A549 (cell line): ENCODE measurements around the gene DHX36. TPM values are rescaled to one million over a fixed set of nuclear protein-coding genes. Genes with fewer than 3 reads are reported as not detected.

ENCODE experiments used
- ATAC-seq, 2 experiments: fragments of 200-7000 bp in 1 of 2; fragments of >200 bp in 1 of 2; cut with Nextera tagmentation in 1 of 2; cut with Tn5 transposase in 1 of 2; 3 replicates each; pipeline versions ENCODE4 v1.8.0 to v1.9.1; 2018 to 2020; ENCODE audit warnings: mild to moderate bottlenecking in 1 of 2, moderate library complexity in 1 of 2
- CTCF ChIA-PET: fragments of 300-600 bp; sonication (Branson Sonifier 250); formaldehyde crosslinking; extraction: SDS; loops from one replicate; lab custom pipeline; 2021; ENCODE audit warnings: antibody characterized with exemption, inconsistent platforms; lab: Yijun Ruan, JAX
- POLR2A ChIA-PET: fragments of 350-600 bp; formaldehyde crosslinking; extraction: SDS; loops from one replicate; lab custom pipeline; 2021; ENCODE audit warnings: antibody characterized with exemption, inconsistent platforms; lab: Yijun Ruan, JAX
- DNase-seq, 2 experiments: peaks; one replicate each; pipeline versions ENCODE4 v3.0.0 to v3.0.0-alpha.2; 2011 to 2016; ENCODE audit warnings: low read depth in 1 of 2, low spot score in 1 of 2
- FAIRE-seq: peaks from 2 replicates; lab custom pipeline; 2011; peaks lifted over from hg19 to GRCh38; lab: Jason Lieb, UNC
- H3K27ac ChIP-seq, 2 experiments: fragments of >200 bp; sonication (Bioruptor Twin); formaldehyde crosslinking; 3 replicates each; pipeline ENCODE4 v1.5.1; 2016 to 2017
- H3K4me1 ChIP-seq: fragments of >200 bp; sonication (Bioruptor Twin); formaldehyde crosslinking; 3 replicates; pipeline ENCODE4 v1.6.1; 2016
- H3K4me2 ChIP-seq: fragments of >200 bp; sonication (Bioruptor Twin); formaldehyde crosslinking; 3 replicates; pipeline ENCODE4 v1.6.1; 2016
- H3K4me3 ChIP-seq: fragments of >200 bp; sonication (Bioruptor Twin); formaldehyde crosslinking; 3 replicates; pipeline ENCODE4 v1.5.1; 2016
- H3K9me3 ChIP-seq: fragments of >200 bp; sonication (Bioruptor Twin); formaldehyde crosslinking; 3 replicates; pipeline ENCODE4 v1.6.1; 2016
- CBX2 ChIP-seq: fragments of 200-600 bp; sonication (generic); IDR thresholded peaks from 2 replicates; pipeline ENCODE4 v1.6.1; 2016; ENCODE audit warnings: low read depth, mild to moderate bottlenecking, borderline replicate concordance
- CBX8 ChIP-seq: fragments of 200-600 bp; sonication (generic); IDR thresholded peaks from 2 replicates; pipeline ENCODE4 v1.6.1; 2016
- CEBPB ChIP-seq, 2 experiments: fragments of >200 bp in 1 of 2; sonication (Bioruptor Twin) in 1 of 2; formaldehyde crosslinking in 1 of 2; IDR thresholded peaks; 2 replicates each; pipeline ENCODE4 v1.6.1; 2012 to 2016
- CHD2 ChIP-seq: fragments of 150-350 bp; IDR thresholded peaks from 2 replicates; pipeline ENCODE4 v1.6.1; 2014; ENCODE audit warnings: low read length; ENCODE audit not compliant: partially characterized antibody
- CHD4 ChIP-seq: fragments of 200-600 bp; sonication (generic); IDR thresholded peaks from 2 replicates; pipeline ENCODE4 v1.6.1; 2016; ENCODE audit warnings: antibody characterized with exemption, mild to moderate bottlenecking, borderline replicate concordance
- FOSL2 ChIP-seq, 2 experiments: fragments of 450-650 bp in 1 of 2; fragments of >200 bp in 1 of 2; sonication (Bioruptor Twin) in 1 of 2; formaldehyde crosslinking; IDR thresholded peaks; 2 replicates each; pipeline versions ENCODE4 v1.5.0 to v1.6.1; 2016 to 2020; ENCODE audit warnings: mild to moderate bottlenecking in 1 of 2, moderate library complexity in 1 of 2
- HDAC2 ChIP-seq: fragments of 200-600 bp; sonication (generic); IDR thresholded peaks from 2 replicates; pipeline ENCODE4 v1.6.1; 2016
- HOXB13 ChIP-seq: fragments of 250-450 bp; sonication (Bioruptor Pico); IDR thresholded peaks from 2 replicates; pipeline ENCODE4 v1.5.0; 2020; ENCODE audit warnings: low read depth, mild to moderate bottlenecking, moderate library complexity
- KDM5A ChIP-seq: fragments of 200-600 bp; sonication (generic); IDR thresholded peaks from 2 replicates; pipeline ENCODE4 v1.6.1; 2016; ENCODE audit warnings: antibody characterized with exemption, mild to moderate bottlenecking
- MAZ ChIP-seq: fragments of 150-350 bp; IDR thresholded peaks from 2 replicates; pipeline ENCODE4 v1.6.1; 2014; ENCODE audit warnings: antibody characterized with exemption, low read depth, low read length, borderline replicate concordance
- MYC ChIP-seq: IDR thresholded peaks from 2 replicates; pipeline ENCODE4 v1.6.1; 2012; ENCODE audit warnings: mild to moderate bottlenecking, inconsistent platforms, low read length, improper control_type of control experiment, borderline replicate concordance
- NFE2L2 ChIP-seq: fragments of 150-350 bp; conservative IDR thresholded peaks from 2 replicates; pipeline ENCODE4 v1.6.1; 2014; ENCODE audit warnings: low read length
- NPAS2 ChIP-seq: fragments of 250-450 bp; sonication (Bioruptor Pico); IDR thresholded peaks from 2 replicates; pipeline ENCODE4 v1.8.0; 2022; ENCODE audit warnings: mild to moderate bottlenecking, moderate library complexity, borderline replicate concordance
- POLR2A ChIP-seq: IDR thresholded peaks from 2 replicates; pipeline ENCODE4 v1.6.1; 2012; ENCODE audit warnings: mild to moderate bottlenecking, low read length
- RARB ChIP-seq: fragments of 250-450 bp; sonication (Bioruptor Pico); IDR thresholded peaks from 2 replicates; pipeline ENCODE4 v1.8.0; 2021; ENCODE audit warnings: mild to moderate bottlenecking, moderate library complexity
- SMC3 ChIP-seq: fragments of >200 bp; sonication (Bioruptor Twin); formaldehyde crosslinking; IDR thresholded peaks from 3 replicates; pipeline ENCODE4 v1.6.1; 2018; ENCODE audit warnings: inconsistent platforms
- ZC3H11A ChIP-seq: fragments of 450-650 bp; IDR thresholded peaks from 2 replicates; pipeline ENCODE4 v1.6.1; 2014; ENCODE audit warnings: antibody characterized with exemption, mild to moderate bottlenecking
- ZFP36 ChIP-seq: fragments of 450-650 bp; IDR thresholded peaks from 2 replicates; pipeline ENCODE4 v1.6.1; 2014; ENCODE audit warnings: borderline replicate concordance; ENCODE audit not compliant: partially characterized antibody
- ZNF302 ChIP-seq: fragments of 250-450 bp; sonication (Bioruptor Pico); IDR thresholded peaks from 2 replicates; pipeline ENCODE4 v1.9.0; 2021; ENCODE audit warnings: inconsistent platforms, mild to moderate bottlenecking, moderate library complexity
- WGBS: methylation state at CpG from one replicate; pipeline ENCODE4 v1.1.6; 2017; ENCODE audit errors: missing lambda C conversion rate; 5-methylcytosine and 5-hydroxymethylcytosine counted together
- polyA plus RNA-seq, 4 experiments: library from polyadenylated mRNA; depleted of rRNA in 3 of 4; stranded (reverse); fragments of >200 nt; fragmentation: RNase III in 1 of 4; extraction: RNeasy Plus Mini Kit Qiagen cat#74134 plus additional on column Dnase treatment in 1 of 4; gene quantifications; 2 replicates in 3 of 4; 3 replicates in 1 of 4; pipeline ENCODE4 v1.2.3, GENCODE V29; 2011 to 2017
- TF ChIP-seq, protein P1 (sequence below): fragments of 250-450 bp; sonication (Bioruptor Pico); IDR thresholded peaks from 2 replicates; pipeline ENCODE4 v1.5.0; 2020; ENCODE audit warnings: low read depth, mild to moderate bottlenecking, moderate library complexity
- TF ChIP-seq, protein P2 (sequence below): IDR thresholded peaks from 2 replicates; pipeline ENCODE4 v1.6.1; 2012
- TF ChIP-seq, protein P3 (sequence below): fragments of 150-350 bp; IDR thresholded peaks from 2 replicates; pipeline ENCODE4 v1.6.1; 2014; ENCODE audit warnings: low read depth, mild to moderate bottlenecking, low read length
- TF ChIP-seq, protein P4 (sequence below): fragments of 450-650 bp; IDR thresholded peaks from 2 replicates; pipeline ENCODE4 v1.6.1; 2014; ENCODE audit warnings: antibody characterized with exemption

DHX36 gene
- polyA plus RNA-seq, 2 of the 4 experiments (the other 2 are of a cell fraction): 59.4 to 90.1 TPM

DNA sequence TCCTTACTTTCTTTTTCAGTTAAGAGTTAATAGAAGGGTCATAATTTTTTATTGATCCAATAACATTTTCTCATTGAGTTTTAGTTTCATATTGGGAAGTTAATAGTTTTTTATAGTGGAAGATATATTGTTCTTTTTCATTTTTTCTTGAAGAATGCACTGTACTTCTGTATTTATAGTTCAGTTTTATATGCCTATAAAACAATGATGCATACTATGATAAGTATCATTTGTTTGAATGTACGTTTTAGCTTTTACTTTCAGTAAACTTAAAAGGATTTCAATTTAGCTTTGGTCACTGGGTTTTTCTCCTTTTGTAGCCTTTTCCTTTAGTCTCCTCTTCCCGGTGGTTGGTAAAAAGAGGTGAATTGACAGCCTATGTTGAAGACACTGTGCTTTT is 98.8 kb downstream of the DHX36 start:
- H3K4me3 ChIP-seq: no peak overlapping the region
- DNase-seq: no peak
- no peak overlapping the region for H3K4me2 ChIP-seq
- TF ChIP-seq, protein P1, sequence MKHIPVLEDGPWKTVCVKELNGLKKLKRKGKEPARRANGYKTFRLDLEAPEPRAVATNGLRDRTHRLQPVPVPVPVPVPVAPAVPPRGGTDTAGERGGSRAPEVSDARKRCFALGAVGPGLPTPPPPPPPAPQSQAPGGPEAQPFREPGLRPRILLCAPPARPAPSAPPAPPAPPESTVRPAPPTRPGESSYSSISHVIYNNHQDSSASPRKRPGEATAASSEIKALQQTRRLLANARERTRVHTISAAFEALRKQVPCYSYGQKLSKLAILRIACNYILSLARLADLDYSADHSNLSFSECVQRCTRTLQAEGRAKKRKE (CRISPR knock-in tag): no peak
- no peak for TF ChIP-seq CBX2
- TF ChIP-seq RARB (CRISPR knock-in tag): no peak
- TF ChIP-seq ZNF302: no peak
- TF ChIP-seq, protein P2, sequence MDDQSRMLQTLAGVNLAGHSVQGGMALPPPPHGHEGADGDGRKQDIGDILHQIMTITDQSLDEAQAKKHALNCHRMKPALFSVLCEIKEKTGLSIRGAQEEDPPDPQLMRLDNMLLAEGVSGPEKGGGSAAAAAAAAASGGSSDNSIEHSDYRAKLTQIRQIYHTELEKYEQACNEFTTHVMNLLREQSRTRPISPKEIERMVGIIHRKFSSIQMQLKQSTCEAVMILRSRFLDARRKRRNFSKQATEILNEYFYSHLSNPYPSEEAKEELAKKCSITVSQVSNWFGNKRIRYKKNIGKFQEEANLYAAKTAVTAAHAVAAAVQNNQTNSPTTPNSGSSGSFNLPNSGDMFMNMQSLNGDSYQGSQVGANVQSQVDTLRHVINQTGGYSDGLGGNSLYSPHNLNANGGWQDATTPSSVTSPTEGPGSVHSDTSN: no peak
- TF ChIP-seq CHD2: no peak
- TF ChIP-seq POLR2A: no peak
- TF ChIP-seq, all 56 proteins: peak for 0
- Histone ChIP-seq H3K27ac (no peak overlapping the region), H3K9me3 (no peaks in the 10 kb centered on the region), H3K4me1 (no peaks in the 10 kb centered on the region)
- ChIA-PET CTCF (interaction anchor here (0.7 to 1.4 kb wide), 3 partner anchors 10 to 258 kb away, joined by 3 to 5 read pairs (median 5); no protein-coding TSS in a partner anchor), POLR2A (no interaction called here)
- no peak for FAIRE-seq
- WGBS: 83% methylated on average over 2 of the region's 2 CpGs
- ATAC-seq: no peak

DNA sequence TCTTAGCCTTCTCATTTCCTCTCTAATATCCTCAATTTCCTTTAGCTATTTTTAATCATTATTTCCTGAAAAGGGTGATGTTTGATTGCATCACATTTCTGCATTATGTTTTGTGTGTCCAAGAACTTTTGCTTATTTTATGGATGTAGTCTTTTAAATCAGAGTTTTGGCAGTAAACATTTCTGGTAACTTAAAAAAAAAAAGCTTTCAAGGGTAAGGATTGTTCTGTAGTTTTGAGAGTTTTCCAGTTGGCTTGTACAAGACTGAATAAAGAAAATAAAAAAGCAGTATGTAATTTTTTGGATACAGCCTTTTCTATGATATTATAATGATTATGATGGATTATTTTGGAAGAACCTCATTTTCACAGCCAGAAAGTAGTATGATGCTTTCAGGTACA is 99.4 kb downstream of the DHX36 start:
- FAIRE-seq (no peak), ATAC-seq (no peak), DNase-seq (no peak)
- Histone ChIP-seq H3K4me1 (no peaks in the 10 kb centered on the region), H3K4me3 (no peak overlapping the region), H3K27ac (no peak overlapping the region)
- no peak for TF ChIP-seq NPAS2 (CRISPR knock-in tag)
- no peak for TF ChIP-seq HDAC2
- TF ChIP-seq POLR2A: no peak
- TF ChIP-seq ZC3H11A: no peak
- no peak for TF ChIP-seq CBX8
- TF ChIP-seq CHD4: no peak
- no peak for TF ChIP-seq MAZ
- no peak for TF ChIP-seq MYC
- TF ChIP-seq SMC3: no peak
- TF ChIP-seq KDM5A: no peak
- TF ChIP-seq HOXB13 (CRISPR knock-in tag): no peak
- TF ChIP-seq NFE2L2: no peak
- no peak for TF ChIP-seq FOSL2 (IDR thresholded peaks at IDR 0.05)
- no peak for TF ChIP-seq FOSL2 (CRISPR knock-in tag; IDR thresholded peaks at IDR 0.05)
- TF ChIP-seq, protein P3, sequence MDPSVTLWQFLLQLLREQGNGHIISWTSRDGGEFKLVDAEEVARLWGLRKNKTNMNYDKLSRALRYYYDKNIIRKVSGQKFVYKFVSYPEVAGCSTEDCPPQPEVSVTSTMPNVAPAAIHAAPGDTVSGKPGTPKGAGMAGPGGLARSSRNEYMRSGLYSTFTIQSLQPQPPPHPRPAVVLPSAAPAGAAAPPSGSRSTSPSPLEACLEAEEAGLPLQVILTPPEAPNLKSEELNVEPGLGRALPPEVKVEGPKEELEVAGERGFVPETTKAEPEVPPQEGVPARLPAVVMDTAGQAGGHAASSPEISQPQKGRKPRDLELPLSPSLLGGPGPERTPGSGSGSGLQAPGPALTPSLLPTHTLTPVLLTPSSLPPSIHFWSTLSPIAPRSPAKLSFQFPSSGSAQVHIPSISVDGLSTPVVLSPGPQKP: no peak
- TF ChIP-seq ZFP36: no peak
- TF ChIP-seq, protein P4, sequence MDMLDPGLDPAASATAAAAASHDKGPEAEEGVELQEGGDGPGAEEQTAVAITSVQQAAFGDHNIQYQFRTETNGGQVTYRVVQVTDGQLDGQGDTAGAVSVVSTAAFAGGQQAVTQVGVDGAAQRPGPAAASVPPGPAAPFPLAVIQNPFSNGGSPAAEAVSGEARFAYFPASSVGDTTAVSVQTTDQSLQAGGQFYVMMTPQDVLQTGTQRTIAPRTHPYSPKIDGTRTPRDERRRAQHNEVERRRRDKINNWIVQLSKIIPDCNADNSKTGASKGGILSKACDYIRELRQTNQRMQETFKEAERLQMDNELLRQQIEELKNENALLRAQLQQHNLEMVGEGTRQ: no peak
- no peak for TF ChIP-seq CEBPB (IDR thresholded peaks at IDR 0.05)
- TF ChIP-seq, all 56 proteins: peak for 0
- POLR2A ChIA-PET: no interaction called here
- CTCF ChIA-PET: interaction anchor here (0.7 to 1.4 kb wide), 4 partner anchors 10 to 259 kb away, joined by 3 to 5 read pairs (median 4); no protein-coding TSS in a partner anchor
- Histone ChIP-seq H3K4me2 (no peak overlapping the region), H3K9me3 (no peaks in the 10 kb centered on the region)
